A673 (cell line): ENCODE measurements around the gene SLF2.

Source experiments
- EZH2 ChIP-seq: fragments of 200-600 bp; sonication (generic); IDR thresholded peaks from 2 replicates; pipeline ENCODE4 v1.6.1; 2017; ENCODE audit warnings: borderline replicate concordance, low read depth, mild to moderate bottlenecking, mixed read lengths, antibody characterized with exemption, low read length; ENCODE audit not compliant: poor library complexity, severe bottlenecking
- TF ChIP-seq, protein P1 (sequence below): fragments of 300-800, 200-600 bp; sonication (generic); conservative IDR thresholded peaks from 2 replicates; pipeline ENCODE4 v1.5.1; 2017; ENCODE audit warnings: low read depth, mild to moderate bottlenecking, antibody characterized with exemption, low read length, moderate library complexity, mixed read lengths

DNA sequence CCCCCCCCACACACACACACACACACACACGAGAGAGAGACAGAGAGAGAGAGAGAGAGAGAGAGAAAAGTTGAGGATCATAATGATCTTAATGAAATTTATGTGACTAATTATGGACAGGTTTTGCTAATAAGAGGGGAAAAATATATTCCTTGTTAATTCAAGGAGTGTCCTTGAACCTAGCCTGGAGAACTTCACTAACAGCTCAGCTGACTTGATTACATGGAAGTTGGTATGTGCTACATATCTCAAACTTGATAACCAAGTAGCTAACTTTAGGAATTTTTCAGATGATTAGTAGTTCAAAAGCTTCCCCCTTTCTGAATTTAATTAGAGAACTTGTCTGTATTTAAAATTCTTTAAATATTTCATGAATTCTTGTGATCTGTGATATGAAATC lies 15.3 kb downstream of the SLF2 start:
- TF ChIP-seq EZH2: no peak
- TF ChIP-seq, protein P1, sequence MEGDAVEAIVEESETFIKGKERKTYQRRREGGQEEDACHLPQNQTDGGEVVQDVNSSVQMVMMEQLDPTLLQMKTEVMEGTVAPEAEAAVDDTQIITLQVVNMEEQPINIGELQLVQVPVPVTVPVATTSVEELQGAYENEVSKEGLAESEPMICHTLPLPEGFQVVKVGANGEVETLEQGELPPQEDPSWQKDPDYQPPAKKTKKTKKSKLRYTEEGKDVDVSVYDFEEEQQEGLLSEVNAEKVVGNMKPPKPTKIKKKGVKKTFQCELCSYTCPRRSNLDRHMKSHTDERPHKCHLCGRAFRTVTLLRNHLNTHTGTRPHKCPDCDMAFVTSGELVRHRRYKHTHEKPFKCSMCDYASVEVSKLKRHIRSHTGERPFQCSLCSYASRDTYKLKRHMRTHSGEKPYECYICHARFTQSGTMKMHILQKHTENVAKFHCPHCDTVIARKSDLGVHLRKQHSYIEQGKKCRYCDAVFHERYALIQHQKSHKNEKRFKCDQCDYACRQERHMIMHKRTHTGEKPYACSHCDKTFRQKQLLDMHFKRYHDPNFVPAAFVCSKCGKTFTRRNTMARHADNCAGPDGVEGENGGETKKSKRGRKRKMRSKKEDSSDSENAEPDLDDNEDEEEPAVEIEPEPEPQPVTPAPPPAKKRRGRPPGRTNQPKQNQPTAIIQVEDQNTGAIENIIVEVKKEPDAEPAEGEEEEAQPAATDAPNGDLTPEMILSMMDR: no peak
